ENCODE data around the gene LENEP. TPM values are rescaled to one million over a fixed set of nuclear protein-coding genes. Genes with fewer than 3 reads are reported as not detected.
A peak's percentile ranks its signal among the peaks of the same experiment; 100 is the strongest.

LENEP gene
- total RNA-seq, 1 donor from 2014 or later = not detected

DNA sequence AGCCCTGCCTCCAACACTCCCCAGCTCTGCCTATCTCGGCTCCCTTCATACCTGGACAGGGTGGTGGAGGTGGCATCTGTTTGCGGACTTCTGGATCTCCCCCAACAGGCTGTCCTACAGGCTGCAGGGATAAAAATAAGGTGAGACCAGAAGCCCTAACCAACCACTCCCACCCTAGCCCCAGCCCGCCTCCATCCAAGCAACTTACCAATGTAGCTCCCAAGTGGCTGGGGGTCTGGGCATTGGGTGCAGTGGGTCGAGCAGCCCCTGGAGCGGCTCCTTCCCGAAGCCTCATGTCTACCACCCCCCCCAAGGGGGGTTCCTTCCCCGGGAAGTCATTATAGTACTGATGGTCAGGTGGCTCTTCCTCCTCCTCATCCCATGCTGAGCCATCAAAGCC, 27.3 kb upstream of the LENEP start:
- FAIRE-seq (no peak), DNase-seq (ENCODE audit: low read depth) (no peak)
- peak overlapping the region; percentile 66 for H3K4me3 Mint-ChIP-seq (ENCODE audit: unreplicated experiment)
- Histone ChIP-seq H3K4me3 (ENCODE audit: insufficient read depth, low read depth, low read length) (no peak overlapping the region), H3K9ac (ENCODE audit: low read length) (no peak overlapping the region), H3K79me2 (ENCODE audit: insufficient read depth, low read length) (peaks cover 74% of the 10 kb centered on the region), H2AFZ (ENCODE audit: low read depth, low read length) (no peak overlapping the region), H3K9me3 (ENCODE audit: insufficient read depth, low read depth, low read length) (no peaks in the 10 kb centered on the region), H3K36me3 (ENCODE audit: insufficient read depth, low read length) (peaks cover 44% of the 10 kb centered on the region), H3K27ac (ENCODE audit: low read depth, low read length) (no peak overlapping the region), H3K27me3 (ENCODE audit: insufficient read depth, low read length) (no peaks in the 10 kb centered on the region), H3K4me2 (ENCODE audit: low read length) (peak overlapping the region; percentile 94), H3K4me1 (ENCODE audit: insufficient read depth, low read length) (peaks cover 32% of the 10 kb centered on the region), H4K20me1 (ENCODE audit: insufficient read depth, low read length) (peaks cover 74% of the 10 kb centered on the region)
- no peaks in the 10 kb centered on the region for H3K9me3 Mint-ChIP-seq (ENCODE audit: unreplicated experiment)
- H3K27ac Mint-ChIP-seq (ENCODE audit: unreplicated experiment) = peak overlapping the region; percentile 26
- TF ChIP-seq EZH2 (IDR thresholded peaks at IDR 0.05; ENCODE audit: insufficient read depth, low read length) = no peak
- TF ChIP-seq, protein P1, sequence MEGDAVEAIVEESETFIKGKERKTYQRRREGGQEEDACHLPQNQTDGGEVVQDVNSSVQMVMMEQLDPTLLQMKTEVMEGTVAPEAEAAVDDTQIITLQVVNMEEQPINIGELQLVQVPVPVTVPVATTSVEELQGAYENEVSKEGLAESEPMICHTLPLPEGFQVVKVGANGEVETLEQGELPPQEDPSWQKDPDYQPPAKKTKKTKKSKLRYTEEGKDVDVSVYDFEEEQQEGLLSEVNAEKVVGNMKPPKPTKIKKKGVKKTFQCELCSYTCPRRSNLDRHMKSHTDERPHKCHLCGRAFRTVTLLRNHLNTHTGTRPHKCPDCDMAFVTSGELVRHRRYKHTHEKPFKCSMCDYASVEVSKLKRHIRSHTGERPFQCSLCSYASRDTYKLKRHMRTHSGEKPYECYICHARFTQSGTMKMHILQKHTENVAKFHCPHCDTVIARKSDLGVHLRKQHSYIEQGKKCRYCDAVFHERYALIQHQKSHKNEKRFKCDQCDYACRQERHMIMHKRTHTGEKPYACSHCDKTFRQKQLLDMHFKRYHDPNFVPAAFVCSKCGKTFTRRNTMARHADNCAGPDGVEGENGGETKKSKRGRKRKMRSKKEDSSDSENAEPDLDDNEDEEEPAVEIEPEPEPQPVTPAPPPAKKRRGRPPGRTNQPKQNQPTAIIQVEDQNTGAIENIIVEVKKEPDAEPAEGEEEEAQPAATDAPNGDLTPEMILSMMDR (IDR thresholded peaks at IDR 0.05; ENCODE audit: insufficient read depth, low read depth, low read length) = no peak
- H3K27me3 Mint-ChIP-seq (ENCODE audit: low read depth, unreplicated experiment) = no peaks in the 10 kb centered on the region
- peaks cover 31% of the 10 kb centered on the region for H3K4me1 Mint-ChIP-seq (ENCODE audit: low read depth, unreplicated experiment)
- peaks cover 16% of the 10 kb centered on the region for H3K36me3 Mint-ChIP-seq (ENCODE audit: low read depth, unreplicated experiment)

DNA sequence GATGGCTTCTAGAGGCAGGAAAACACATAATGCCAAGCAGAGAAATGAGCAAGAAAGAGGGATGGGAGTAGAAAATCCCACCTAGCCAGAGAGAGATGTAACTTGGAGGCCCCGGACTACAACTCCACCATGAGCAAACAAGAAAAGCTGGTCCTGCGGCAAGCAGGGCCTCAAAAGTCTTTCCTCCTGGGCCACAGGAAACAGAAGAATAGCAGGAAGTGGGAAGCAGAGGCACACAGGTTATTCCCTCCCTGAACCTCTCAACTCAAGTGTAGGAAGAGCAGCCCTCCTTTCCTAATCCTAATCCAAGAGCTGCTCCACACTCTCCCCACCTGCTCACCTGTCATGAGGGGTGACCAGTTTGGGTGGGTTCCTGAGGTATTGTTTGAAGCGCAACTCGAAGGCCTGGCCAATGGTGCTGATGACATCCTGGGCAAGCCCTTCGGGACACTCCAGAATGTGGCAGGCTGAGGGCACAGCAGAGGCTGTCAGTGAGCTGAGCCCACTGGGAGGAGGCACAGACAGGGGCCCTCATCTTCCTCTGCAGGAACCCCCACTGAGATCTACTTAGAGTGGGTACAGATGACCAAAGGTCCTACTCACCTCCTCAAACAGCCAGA, 25.9 kb upstream of the LENEP start:
- TF ChIP-seq, protein P1 (IDR thresholded peaks at IDR 0.05; ENCODE audit: insufficient read depth, low read depth, low read length) = no peak
- TF ChIP-seq EZH2 (IDR thresholded peaks at IDR 0.05; ENCODE audit: insufficient read depth, low read length) = no peak
- peaks cover 38% of the 10 kb centered on the region for H3K4me1 Mint-ChIP-seq (ENCODE audit: low read depth, unreplicated experiment)
- no peak for DNase-seq (ENCODE audit: low read depth)
- H3K36me3 Mint-ChIP-seq (ENCODE audit: low read depth, unreplicated experiment) = peaks cover 16% of the 10 kb centered on the region
- H2AFZ ChIP-seq (ENCODE audit: low read depth, low read length) = no peak overlapping the region
- H3K36me3 ChIP-seq (ENCODE audit: insufficient read depth, low read length) = peaks cover 44% of the 10 kb centered on the region
- H3K4me1 ChIP-seq (ENCODE audit: insufficient read depth, low read length) = peaks cover 41% of the 10 kb centered on the region
- H3K79me2 ChIP-seq (ENCODE audit: insufficient read depth, low read length) = peaks cover 78% of the 10 kb centered on the region
- H3K9ac ChIP-seq (ENCODE audit: low read length) = peak overlapping the region; percentile 91
- no peak overlapping the region for H3K4me3 ChIP-seq (ENCODE audit: insufficient read depth, low read depth, low read length)
- no peaks in the 10 kb centered on the region for H3K27me3 ChIP-seq (ENCODE audit: insufficient read depth, low read length)
- peak overlapping the region; percentile 94 for H3K4me2 ChIP-seq (ENCODE audit: low read length)
- H3K27ac ChIP-seq (ENCODE audit: low read depth, low read length) = no peak overlapping the region
- FAIRE-seq = no peak
- H3K4me3 Mint-ChIP-seq (ENCODE audit: unreplicated experiment) = peak overlapping the region; percentile 93
- peak overlapping the region; percentile 11 for H3K27ac Mint-ChIP-seq (ENCODE audit: unreplicated experiment)
- H3K27me3 Mint-ChIP-seq (ENCODE audit: low read depth, unreplicated experiment) = no peaks in the 10 kb centered on the region
- H4K20me1 ChIP-seq (ENCODE audit: insufficient read depth, low read length) = peaks cover 74% of the 10 kb centered on the region
- H3K9me3 Mint-ChIP-seq (ENCODE audit: unreplicated experiment) = no peaks in the 10 kb centered on the region
- no peaks in the 10 kb centered on the region for H3K9me3 ChIP-seq (ENCODE audit: insufficient read depth, low read depth, low read length)

DNA sequence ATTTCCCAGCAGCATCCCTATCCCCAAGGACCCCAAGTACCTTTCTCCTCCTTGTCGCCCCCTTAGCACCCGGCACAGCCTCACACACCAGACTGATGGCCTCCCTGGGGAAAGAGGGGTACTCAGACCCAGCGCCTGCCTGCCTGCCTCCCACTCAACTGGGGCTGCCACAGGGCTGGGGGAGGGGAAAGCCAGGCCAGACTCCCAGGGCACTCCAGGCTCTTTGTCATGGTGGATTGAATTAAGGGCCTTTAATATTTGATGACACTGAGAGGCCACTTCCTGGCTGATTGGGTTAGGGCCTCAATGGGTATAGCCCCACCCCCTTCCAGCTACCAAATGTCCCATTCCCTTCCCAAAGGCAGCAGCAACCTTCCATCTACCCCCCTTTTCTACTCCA, 24.7 kb upstream of the LENEP start:
- peak overlapping the region; percentile 21 for H3K27ac ChIP-seq (ENCODE audit: low read depth, low read length)
- H3K36me3 ChIP-seq (ENCODE audit: insufficient read depth, low read length) = peaks cover 39% of the 10 kb centered on the region
- H3K9me3 ChIP-seq (ENCODE audit: insufficient read depth, low read depth, low read length) = no peaks in the 10 kb centered on the region
- peak overlapping the region; percentile 77 for H3K4me3 ChIP-seq (ENCODE audit: insufficient read depth, low read depth, low read length)
- H3K27ac Mint-ChIP-seq (ENCODE audit: unreplicated experiment) = no peak overlapping the region
- no peak for TF ChIP-seq EZH2 (IDR thresholded peaks at IDR 0.05; ENCODE audit: insufficient read depth, low read length)
- TF ChIP-seq, protein P1 (IDR thresholded peaks at IDR 0.05; ENCODE audit: insufficient read depth, low read depth, low read length) = no peak
- H3K9me3 Mint-ChIP-seq (ENCODE audit: unreplicated experiment) = no peaks in the 10 kb centered on the region
- H3K9ac ChIP-seq (ENCODE audit: low read length) = peak overlapping the region; percentile 91
- H3K27me3 Mint-ChIP-seq (ENCODE audit: low read depth, unreplicated experiment) = no peaks in the 10 kb centered on the region
- H3K27me3 ChIP-seq (ENCODE audit: insufficient read depth, low read length) = no peaks in the 10 kb centered on the region
- H3K36me3 Mint-ChIP-seq (ENCODE audit: low read depth, unreplicated experiment) = peaks cover 13% of the 10 kb centered on the region
- H3K4me1 Mint-ChIP-seq (ENCODE audit: low read depth, unreplicated experiment) = peaks cover 34% of the 10 kb centered on the region
- DNase-seq (ENCODE audit: low read depth) = no peak
- peaks cover 75% of the 10 kb centered on the region for H3K79me2 ChIP-seq (ENCODE audit: insufficient read depth, low read length)
- no peak for FAIRE-seq
- H3K4me2 ChIP-seq (ENCODE audit: low read length) = peak overlapping the region; percentile 94
- peaks cover 67% of the 10 kb centered on the region for H4K20me1 ChIP-seq (ENCODE audit: insufficient read depth, low read length)
- no peak overlapping the region for H2AFZ ChIP-seq (ENCODE audit: low read depth, low read length)
- H3K4me3 Mint-ChIP-seq (ENCODE audit: unreplicated experiment) = peak overlapping the region; percentile 93
- H3K4me1 ChIP-seq (ENCODE audit: insufficient read depth, low read length) = peaks cover 46% of the 10 kb centered on the region
